Measurements from ENCODE around the gene CALU.

Gene CALU

DNA sequence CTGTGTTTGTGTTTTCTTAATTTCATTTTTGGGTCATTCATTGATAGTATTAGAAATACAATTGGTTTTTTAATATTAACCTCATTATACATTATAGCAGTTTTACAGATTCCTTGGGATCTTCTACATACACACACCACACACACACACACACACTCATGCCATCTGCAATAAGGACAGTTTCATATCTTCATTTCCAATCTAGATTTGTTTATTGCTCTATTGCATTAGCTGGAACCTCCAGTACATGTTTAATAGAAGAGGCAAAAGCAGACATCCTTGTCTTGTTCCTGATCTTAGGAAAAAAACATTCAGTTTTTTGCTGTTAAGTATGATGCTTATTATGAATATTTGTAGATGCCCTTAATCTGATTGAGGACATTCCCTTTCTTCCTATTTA, 17.8 kb upstream of the CALU start:
- peaks cover 0 to 5% (median 0%) of the 10 kb centered on the region in 5 donors for H3K27me3 ChIP-seq (ENCODE audit: control insufficient read depth in 5 of 5, insufficient read depth in 4 of 5, low read length in 5 of 5)
- no peak overlapping the region for H3K27ac ChIP-seq (ENCODE audit: low read depth, low read length)
- H3K36me3 ChIP-seq (ENCODE audit: control insufficient read depth in 5 of 5, insufficient read depth in 5 of 5, low read length in 5 of 5): no peaks in the 10 kb centered on the region
- H3K9me3 ChIP-seq (ENCODE audit: control insufficient read depth in 5 of 5, low read length in 5 of 5): no peaks in the 10 kb centered on the region
- H3K9ac ChIP-seq (ENCODE audit: low read length in 5 of 5): no peak overlapping the region
- no peak overlapping the region for H3K4me3 ChIP-seq (ENCODE audit: low read depth in 1 of 5, low read length in 5 of 5)
- H3K4me1 ChIP-seq (ENCODE audit: control insufficient read depth in 5 of 5, insufficient read depth in 5 of 5, low read length in 5 of 5): no peaks in the 10 kb centered on the region

- H3K9me3 ChIP-seq (ENCODE audit: control insufficient read depth in 5 of 5, low read length in 5 of 5): no peaks in the 10 kb centered on the region
- H3K4me3 ChIP-seq (ENCODE audit: low read depth in 1 of 5, low read length in 5 of 5): no peak overlapping the region
- no peak overlapping the region for H3K9ac ChIP-seq (ENCODE audit: low read length in 5 of 5)
- H3K36me3 ChIP-seq (ENCODE audit: control insufficient read depth in 5 of 5, insufficient read depth in 5 of 5, low read length in 5 of 5): no peaks in the 10 kb centered on the region
- no peaks in the 10 kb centered on the region for H3K4me1 ChIP-seq (ENCODE audit: control insufficient read depth in 5 of 5, insufficient read depth in 5 of 5, low read length in 5 of 5)
- peaks cover 0 to 5% (median 3%) of the 10 kb centered on the region in 5 donors for H3K27me3 ChIP-seq (ENCODE audit: control insufficient read depth in 5 of 5, insufficient read depth in 4 of 5, low read length in 5 of 5)
- no peak overlapping the region for H3K27ac ChIP-seq (ENCODE audit: low read depth, low read length)
Observed at GRCh38 chr7:128724743-128725142, 14.4 kb upstream of the CALU start.

GRCh38 chr7:128725531-128725930, 13.6 kb upstream of the CALU start:
- peaks cover 0 to 5% (median 3%) of the 10 kb centered on the region in 5 donors for H3K27me3 ChIP-seq (ENCODE audit: control insufficient read depth in 5 of 5, insufficient read depth in 4 of 5, low read length in 5 of 5)
- no peak overlapping the region for H3K4me3 ChIP-seq (ENCODE audit: low read depth in 1 of 5, low read length in 5 of 5)
- H3K9ac ChIP-seq (ENCODE audit: low read length in 5 of 5): no peak overlapping the region
- H3K27ac ChIP-seq (ENCODE audit: low read depth, low read length): no peak overlapping the region
- H3K9me3 ChIP-seq (ENCODE audit: control insufficient read depth in 5 of 5, low read length in 5 of 5): no peaks in the 10 kb centered on the region
- no peaks in the 10 kb centered on the region for H3K4me1 ChIP-seq (ENCODE audit: control insufficient read depth in 5 of 5, insufficient read depth in 5 of 5, low read length in 5 of 5)
- no peaks in the 10 kb centered on the region for H3K36me3 ChIP-seq (ENCODE audit: control insufficient read depth in 5 of 5, insufficient read depth in 5 of 5, low read length in 5 of 5)

GRCh38 chr7:128726059-128726736, 13.0 kb upstream of the CALU start:
- Histone ChIP-seq H3K4me3 (ENCODE audit: low read depth in 1 of 5, low read length in 5 of 5) (no peak overlapping the region), H3K27ac (ENCODE audit: low read depth, low read length) (no peak overlapping the region), H3K9ac (ENCODE audit: low read length in 5 of 5) (no peak overlapping the region), H3K9me3 (ENCODE audit: control insufficient read depth in 5 of 5, low read length in 5 of 5) (no peaks in the 10 kb centered on the region), H3K36me3 (ENCODE audit: control insufficient read depth in 5 of 5, insufficient read depth in 5 of 5, low read length in 5 of 5) (no peaks in the 10 kb centered on the region), H3K27me3 (ENCODE audit: control insufficient read depth in 5 of 5, insufficient read depth in 4 of 5, low read length in 5 of 5) (peaks cover 0 to 5% (median 3%) of the 10 kb centered on the region in 5 donors), H3K4me1 (ENCODE audit: control insufficient read depth in 5 of 5, insufficient read depth in 5 of 5, low read length in 5 of 5) (no peaks in the 10 kb centered on the region)

GRCh38 chr7:128726737-128727072, 12.5 kb upstream of the CALU start:
- no peaks in the 10 kb centered on the region for H3K4me1 ChIP-seq (ENCODE audit: control insufficient read depth in 5 of 5, insufficient read depth in 5 of 5, low read length in 5 of 5)
- peaks cover 0 to 5% (median 3%) of the 10 kb centered on the region in 5 donors for H3K27me3 ChIP-seq (ENCODE audit: control insufficient read depth in 5 of 5, insufficient read depth in 4 of 5, low read length in 5 of 5)
- no peak overlapping the region for H3K27ac ChIP-seq (ENCODE audit: low read depth, low read length)
- no peak overlapping the region for H3K4me3 ChIP-seq (ENCODE audit: low read depth in 1 of 5, low read length in 5 of 5)
- no peak overlapping the region for H3K9ac ChIP-seq (ENCODE audit: low read length in 5 of 5)
- no peaks in the 10 kb centered on the region for H3K36me3 ChIP-seq (ENCODE audit: control insufficient read depth in 5 of 5, insufficient read depth in 5 of 5, low read length in 5 of 5)
- H3K9me3 ChIP-seq (ENCODE audit: control insufficient read depth in 5 of 5, low read length in 5 of 5): no peaks in the 10 kb centered on the region

DNA sequence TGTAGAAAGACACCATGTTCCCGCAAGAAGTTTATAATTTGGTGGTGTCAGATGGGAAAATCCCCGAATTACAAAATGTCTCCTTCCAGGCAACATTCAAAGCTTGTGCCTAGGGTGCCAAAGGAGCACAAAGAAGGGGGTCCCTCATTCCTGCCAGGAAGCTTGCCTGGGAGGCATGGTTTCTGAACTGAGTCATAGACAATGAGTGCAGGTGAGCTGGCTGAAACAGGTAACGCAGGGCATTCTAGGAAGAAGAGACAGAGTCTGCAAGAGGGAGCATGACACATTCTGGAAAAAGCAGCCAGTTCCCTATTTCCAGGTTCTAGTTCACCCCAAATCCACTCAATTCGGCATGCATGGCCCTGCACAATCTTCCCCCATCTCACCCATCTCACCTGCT, 11.9 kb upstream of the CALU start:
- Histone ChIP-seq H3K4me1 (ENCODE audit: control insufficient read depth in 5 of 5, insufficient read depth in 5 of 5, low read length in 5 of 5) (no peaks in the 10 kb centered on the region), H3K36me3 (ENCODE audit: control insufficient read depth in 5 of 5, insufficient read depth in 5 of 5, low read length in 5 of 5) (no peaks in the 10 kb centered on the region)

DNA sequence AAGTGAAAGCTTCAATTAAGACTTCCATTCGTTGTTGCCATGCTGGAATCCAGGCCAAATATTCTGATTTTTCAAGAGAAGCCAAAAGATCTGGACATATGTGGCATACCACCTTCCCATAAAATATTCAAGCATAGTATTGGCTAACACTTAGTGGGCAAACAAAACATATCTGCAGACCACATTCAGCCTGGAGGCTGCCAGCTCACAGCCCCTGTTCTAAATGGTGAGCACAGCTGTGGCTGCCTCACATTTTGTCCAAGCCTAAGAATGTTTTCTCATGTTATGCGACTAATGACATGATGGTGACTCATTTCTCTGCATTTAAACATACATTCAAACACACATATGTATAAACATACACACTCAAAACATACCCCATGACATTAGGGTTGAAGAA, 10.6 kb upstream of the CALU start:
- Histone ChIP-seq H3K9ac (ENCODE audit: low read length in 5 of 5) (no peak overlapping the region), H3K36me3 (ENCODE audit: control insufficient read depth in 5 of 5, insufficient read depth in 5 of 5, low read length in 5 of 5) (no peaks in the 10 kb centered on the region), H3K4me3 (ENCODE audit: low read depth in 1 of 5, low read length in 5 of 5) (no peak overlapping the region), H3K4me1 (ENCODE audit: control insufficient read depth in 5 of 5, insufficient read depth in 5 of 5, low read length in 5 of 5) (peaks cover 0 to under 1% (median 0%) of the 10 kb centered on the region in 5 donors), H3K27ac (ENCODE audit: low read depth, low read length) (no peak overlapping the region), H3K9me3 (ENCODE audit: control insufficient read depth in 5 of 5, low read length in 5 of 5) (no peaks in the 10 kb centered on the region), H3K27me3 (ENCODE audit: control insufficient read depth in 5 of 5, insufficient read depth in 4 of 5, low read length in 5 of 5) (peaks cover 0 to 5% (median 3%) of the 10 kb centered on the region in 5 donors)

More for the DNA sequence above, 11.9 kb upstream of the CALU start:
- H3K9me3 ChIP-seq (ENCODE audit: control insufficient read depth in 5 of 5, low read length in 5 of 5): no peaks in the 10 kb centered on the region
- no peak overlapping the region for H3K27ac ChIP-seq (ENCODE audit: low read depth, low read length)
- no peak overlapping the region for H3K9ac ChIP-seq (ENCODE audit: low read length in 5 of 5)
- peaks cover 0 to 5% (median 3%) of the 10 kb centered on the region in 5 donors for H3K27me3 ChIP-seq (ENCODE audit: control insufficient read depth in 5 of 5, insufficient read depth in 4 of 5, low read length in 5 of 5)
- H3K4me3 ChIP-seq (ENCODE audit: low read depth in 1 of 5, low read length in 5 of 5): no peak overlapping the region

DNA sequence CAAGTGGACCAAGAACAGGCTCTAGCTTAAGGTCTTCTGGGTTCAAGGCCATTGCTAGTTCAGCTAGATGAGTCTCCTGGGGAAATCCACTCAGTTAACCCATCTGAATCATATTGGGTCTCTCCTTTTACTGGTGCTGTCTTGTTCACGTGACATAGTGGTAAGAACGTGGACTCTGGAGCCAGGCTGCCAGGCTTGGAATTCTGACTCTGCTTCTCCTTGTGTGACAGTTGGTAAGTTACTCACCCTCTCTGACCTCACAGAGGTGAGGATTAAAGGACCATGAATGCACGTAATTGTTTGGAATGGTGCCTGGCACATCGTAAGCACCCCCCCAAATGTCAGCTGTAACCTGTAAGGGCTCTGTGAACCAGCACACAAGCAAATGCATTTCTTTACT, 9.7 kb upstream of the CALU start:
- Histone ChIP-seq H3K4me3 (ENCODE audit: low read depth in 1 of 5, low read length in 5 of 5) (no peak overlapping the region), H3K27me3 (ENCODE audit: control insufficient read depth in 5 of 5, insufficient read depth in 4 of 5, low read length in 5 of 5) (peaks cover 0 to 5% (median 2%) of the 10 kb centered on the region in 5 donors), H3K36me3 (ENCODE audit: control insufficient read depth in 5 of 5, insufficient read depth in 5 of 5, low read length in 5 of 5) (no peaks in the 10 kb centered on the region), H3K27ac (ENCODE audit: low read depth, low read length) (no peak overlapping the region), H3K9ac (ENCODE audit: low read length in 5 of 5) (no peak overlapping the region), H3K9me3 (ENCODE audit: control insufficient read depth in 5 of 5, low read length in 5 of 5) (no peaks in the 10 kb centered on the region), H3K4me1 (ENCODE audit: control insufficient read depth in 5 of 5, insufficient read depth in 5 of 5, low read length in 5 of 5) (peaks cover 0 to 3% (median 0%) of the 10 kb centered on the region in 5 donors)

DNA sequence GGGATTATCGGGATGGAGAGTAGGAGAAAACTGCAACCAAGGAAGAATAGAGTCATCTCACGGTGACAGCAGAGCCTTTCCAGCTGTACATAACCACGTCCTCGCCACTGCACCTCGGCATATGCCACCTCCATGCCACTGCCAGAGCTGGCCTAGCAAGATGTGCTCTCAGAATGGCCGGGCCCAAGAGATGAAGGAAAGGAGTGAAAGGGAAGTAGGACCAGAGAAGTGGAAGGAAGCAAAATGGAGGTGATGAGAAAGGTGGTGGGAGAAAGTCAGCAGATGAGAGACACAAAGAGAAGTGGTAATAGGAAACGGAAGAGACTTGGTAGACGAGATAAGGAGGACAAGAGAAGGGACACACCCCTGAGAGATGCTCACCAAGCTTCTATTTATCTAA, 8.0 kb upstream of the CALU start:
- H3K36me3 ChIP-seq (ENCODE audit: control insufficient read depth in 5 of 5, insufficient read depth in 5 of 5, low read length in 5 of 5): no peaks in the 10 kb centered on the region
- no peak overlapping the region for H3K9ac ChIP-seq (ENCODE audit: low read length in 5 of 5)
- peaks cover 0 to 5% (median 2%) of the 10 kb centered on the region in 5 donors for H3K27me3 ChIP-seq (ENCODE audit: control insufficient read depth in 5 of 5, insufficient read depth in 4 of 5, low read length in 5 of 5)
- H3K4me3 ChIP-seq (ENCODE audit: low read depth in 1 of 5, low read length in 5 of 5): no peak overlapping the region
- no peaks in the 10 kb centered on the region for H3K9me3 ChIP-seq (ENCODE audit: control insufficient read depth in 5 of 5, low read length in 5 of 5)
- H3K4me1 ChIP-seq (ENCODE audit: control insufficient read depth in 5 of 5, insufficient read depth in 5 of 5, low read length in 5 of 5): peaks cover 0 to 3% (median 0%) of the 10 kb centered on the region in 5 donors
- no peak overlapping the region for H3K27ac ChIP-seq (ENCODE audit: low read depth, low read length)

GRCh38 chr7:128732521-128733277, 6.5 kb upstream of the CALU start:
- no peaks in the 10 kb centered on the region for H3K27me3 ChIP-seq (ENCODE audit: control insufficient read depth in 5 of 5, insufficient read depth in 4 of 5, low read length in 5 of 5)
- no peak overlapping the region for H3K4me3 ChIP-seq (ENCODE audit: low read depth in 1 of 5, low read length in 5 of 5)
- H3K4me1 ChIP-seq (ENCODE audit: control insufficient read depth in 5 of 5, insufficient read depth in 5 of 5, low read length in 5 of 5): peaks cover 0 to 3% (median 0%) of the 10 kb centered on the region in 5 donors
- no peaks in the 10 kb centered on the region for H3K9me3 ChIP-seq (ENCODE audit: control insufficient read depth in 5 of 5, low read length in 5 of 5)
- no peak overlapping the region for H3K27ac ChIP-seq (ENCODE audit: low read depth, low read length)
- no peak overlapping the region for H3K9ac ChIP-seq (ENCODE audit: low read length in 5 of 5)
- H3K36me3 ChIP-seq (ENCODE audit: control insufficient read depth in 5 of 5, insufficient read depth in 5 of 5, low read length in 5 of 5): no peaks in the 10 kb centered on the region

Data from subcutaneous abdominal adipose tissue (tissue), 5 donors.